Measurements from ENCODE around the gene HOTAIR.

Gene HOTAIR

GRCh38 chr12:54010972-54011664, 36.4 kb upstream of the HOTAIR start:
- no peak for DNase-seq

DNA sequence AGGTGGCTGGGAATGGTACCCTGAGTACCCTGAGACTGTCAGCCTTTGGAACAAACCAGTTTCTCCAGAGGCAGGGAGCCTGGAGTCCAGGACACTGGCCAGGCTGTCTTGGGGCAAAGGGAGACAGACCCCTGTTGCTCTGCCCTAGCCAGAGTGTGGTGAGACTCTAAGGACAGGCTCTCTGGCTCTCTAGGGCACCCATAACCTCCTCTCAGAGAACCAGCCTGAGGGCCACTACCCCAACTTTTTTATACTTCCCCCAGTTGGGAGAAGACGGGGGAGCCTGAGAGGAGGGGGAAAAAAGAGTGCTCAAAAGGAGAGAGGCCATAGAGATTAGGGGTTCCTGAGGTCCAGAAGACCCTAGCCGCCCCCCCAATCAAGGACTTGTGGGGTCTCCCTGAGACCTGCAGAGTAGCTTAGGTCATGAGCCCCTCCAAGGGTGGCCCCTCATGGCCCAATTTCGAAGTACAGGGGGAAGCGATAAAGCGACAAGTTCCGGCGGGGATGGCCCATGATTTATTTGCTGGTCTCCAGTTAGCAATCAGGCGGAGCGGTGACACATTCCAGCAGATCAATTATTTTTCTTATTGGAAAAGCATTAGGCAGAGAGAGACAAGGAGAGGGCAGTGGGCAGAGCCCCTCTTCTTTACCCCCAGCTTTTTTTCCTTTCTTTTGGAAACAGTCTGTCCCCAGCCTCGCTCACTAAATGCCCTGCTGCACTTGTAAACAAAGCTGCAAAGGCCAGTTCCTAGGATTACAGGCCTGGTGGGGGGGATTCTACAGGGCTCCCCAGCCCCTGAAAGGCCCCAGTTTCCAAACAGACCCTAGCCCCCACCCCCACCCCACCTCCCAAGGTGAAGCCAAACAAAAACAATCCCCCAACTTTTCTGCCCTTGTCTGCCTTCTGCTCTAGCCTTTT, 35.6 kb upstream of the HOTAIR start:
- no peak for DNase-seq

DNA sequence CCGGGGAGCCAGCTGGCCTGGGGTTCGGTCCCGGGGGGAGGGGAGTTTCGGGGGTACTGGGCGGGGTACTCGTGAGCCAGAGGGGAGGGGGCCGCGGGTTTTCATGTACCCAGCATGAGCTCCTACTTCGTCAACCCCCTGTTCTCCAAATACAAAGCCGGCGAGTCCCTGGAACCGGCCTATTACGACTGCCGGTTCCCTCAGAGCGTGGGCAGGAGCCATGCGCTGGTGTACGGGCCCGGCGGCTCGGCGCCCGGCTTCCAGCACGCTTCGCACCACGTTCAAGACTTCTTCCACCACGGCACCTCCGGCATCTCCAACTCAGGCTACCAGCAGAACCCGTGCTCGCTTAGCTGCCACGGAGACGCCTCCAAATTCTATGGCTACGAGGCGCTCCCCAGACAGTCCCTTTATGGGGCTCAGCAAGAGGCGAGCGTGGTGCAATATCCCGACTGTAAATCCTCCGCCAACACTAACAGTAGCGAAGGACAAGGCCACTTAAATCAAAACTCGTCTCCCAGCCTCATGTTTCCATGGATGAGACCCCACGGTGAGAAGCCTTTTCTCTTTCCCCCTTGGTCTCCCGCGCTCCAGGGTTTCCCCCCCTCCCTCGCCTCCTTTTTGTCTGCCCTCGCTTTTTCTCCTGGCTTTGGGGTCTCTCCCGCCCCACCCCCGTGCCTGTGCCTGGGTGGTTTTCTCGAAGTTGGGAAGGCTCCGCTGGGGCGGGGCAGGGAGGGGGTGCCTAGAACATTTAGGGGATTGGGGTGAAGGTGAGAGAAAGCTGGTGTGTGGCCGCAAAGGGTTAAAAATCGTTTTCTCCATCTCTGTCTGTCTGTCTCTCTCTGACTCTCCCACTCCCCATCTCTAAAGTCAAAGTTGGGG, 34.7 kb upstream of the HOTAIR start:
- DNase-seq, result no peak

DNA sequence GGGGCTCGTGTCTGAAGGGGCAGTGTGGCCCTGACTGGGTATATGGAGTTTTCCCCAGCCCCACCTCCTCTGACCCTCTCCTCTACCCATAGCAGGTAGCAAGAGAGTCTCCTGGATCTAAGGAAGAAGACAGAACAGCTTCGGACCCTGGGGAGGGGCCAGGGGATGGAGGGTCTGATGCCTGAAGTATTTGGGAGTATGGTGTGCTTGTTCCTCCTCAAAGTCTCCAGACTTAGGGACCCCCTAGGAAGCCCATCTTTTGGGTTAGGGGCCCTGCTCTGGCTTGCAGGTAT, 33.5 kb upstream of the HOTAIR start:
- DNase-seq, result no peak

DNA sequence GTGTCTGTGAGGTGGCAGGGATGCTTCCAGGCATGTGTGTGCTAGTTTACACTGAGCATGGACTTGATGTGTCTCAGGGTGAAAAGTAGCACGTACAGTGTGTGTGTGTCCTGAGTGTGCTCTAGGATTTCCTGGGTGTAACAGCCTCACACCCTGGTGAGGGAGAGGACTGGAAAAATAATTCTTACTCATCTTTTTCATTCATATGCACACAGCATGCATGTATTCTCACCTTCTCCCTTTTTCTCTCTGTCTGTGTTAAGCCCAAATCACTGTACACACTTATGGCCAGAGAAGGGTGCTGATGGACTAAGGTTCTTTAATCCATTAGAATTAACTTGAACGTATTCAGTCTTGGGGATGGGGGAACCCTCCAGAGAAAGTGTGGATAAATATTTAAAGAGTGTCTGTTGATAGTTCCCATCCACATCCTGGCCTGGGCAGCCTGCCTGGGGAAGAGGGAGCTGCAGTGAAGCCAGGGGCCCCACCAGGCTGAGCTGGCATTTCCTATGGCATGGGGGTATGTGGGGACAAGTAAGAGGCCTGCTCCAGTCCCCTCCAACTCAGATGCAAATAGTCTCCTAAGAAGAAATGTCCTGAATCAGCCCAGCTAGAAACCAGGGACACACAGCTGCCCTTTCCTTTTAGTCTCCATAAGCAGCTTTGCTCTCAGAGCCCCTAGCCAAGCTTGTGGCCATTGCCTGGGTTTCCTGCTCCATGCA, 32.9 kb upstream of the HOTAIR start:
- no peak for DNase-seq

DNA sequence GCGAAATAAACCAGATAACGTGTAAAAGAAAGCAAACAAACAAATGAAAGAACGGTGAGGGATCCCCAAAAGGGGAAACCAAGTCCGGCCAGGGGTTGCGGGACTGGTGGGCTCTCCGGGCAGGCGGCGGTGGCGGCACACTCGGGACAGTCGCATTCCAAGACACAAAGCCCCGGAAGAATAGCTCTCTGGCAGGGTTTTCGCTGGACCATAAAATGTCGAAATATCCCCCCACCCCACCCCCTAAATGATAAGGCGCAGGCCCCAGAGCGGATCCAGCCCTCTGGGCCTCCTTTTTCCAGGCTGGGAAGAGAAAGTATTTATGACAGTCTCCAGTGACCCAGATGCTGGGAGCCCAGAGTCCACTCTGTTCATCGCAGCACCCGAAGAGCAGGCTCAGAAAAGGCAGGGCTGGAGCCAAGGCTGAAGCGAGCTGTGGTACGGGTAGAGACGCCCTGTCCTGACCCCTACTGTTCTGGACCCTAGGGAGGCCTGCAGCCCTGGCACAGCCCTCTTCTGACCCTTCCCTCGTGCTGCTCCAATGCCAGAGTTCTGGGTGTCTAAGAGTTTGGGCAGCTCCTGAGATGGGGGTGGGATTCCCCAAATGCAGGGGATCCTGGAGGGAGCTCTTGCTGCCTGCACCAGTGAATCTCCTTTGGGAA, 31.9 kb upstream of the HOTAIR start:
- DNase-seq, result no peak

- DNase-seq, result peak; percentile 83
Observed at GRCh38 chr12:54005853-54006558, 31.3 kb upstream of the HOTAIR start.

GRCh38 chr12:54005531-54005852, 30.7 kb upstream of the HOTAIR start:
- DNase-seq, result no peak

- DNase-seq, result no peak
Observed at GRCh38 chr12:54004841-54005530, 30.2 kb upstream of the HOTAIR start.

DNA sequence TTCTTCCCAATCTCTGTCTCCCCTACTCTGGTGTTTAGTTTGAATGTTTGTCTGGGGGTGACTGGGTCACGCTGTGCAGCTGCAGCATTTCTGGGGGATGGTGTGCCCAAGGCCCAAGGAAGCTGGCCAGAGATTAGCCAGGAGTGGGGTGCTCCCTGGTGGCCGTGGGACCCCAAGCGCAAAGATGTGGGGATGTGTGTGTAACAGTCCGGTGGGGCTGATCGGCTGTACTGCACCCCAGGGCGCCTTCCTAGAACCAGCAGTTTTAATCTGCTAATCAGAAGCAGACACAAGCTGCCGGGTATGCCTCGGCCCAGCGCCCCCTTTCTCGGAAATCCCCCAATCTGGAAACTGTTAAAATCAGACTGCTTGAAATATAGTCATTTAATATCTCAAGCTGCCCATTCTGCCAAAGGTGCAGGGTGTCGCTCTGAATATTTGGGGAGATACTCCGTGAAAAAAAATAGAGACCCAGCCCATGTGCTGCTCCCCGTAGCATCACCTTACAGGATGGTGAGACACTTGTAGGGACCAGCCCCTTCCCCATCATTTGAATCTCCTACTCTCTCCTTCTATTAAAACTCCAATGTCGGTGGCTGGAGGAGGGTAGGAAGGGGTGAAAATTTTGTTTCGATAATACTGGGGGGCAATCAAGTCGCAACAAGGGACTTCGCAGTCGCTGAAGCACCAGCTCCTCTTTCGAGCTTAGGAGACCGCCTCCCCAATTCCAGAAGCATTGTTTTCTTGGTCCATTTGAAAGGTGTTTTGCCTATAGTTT, 29.5 kb upstream of the HOTAIR start:
- no peak for DNase-seq

GRCh38 chr12:54003625-54004024, 28.9 kb upstream of the HOTAIR start:
- no peak for DNase-seq

DNA sequence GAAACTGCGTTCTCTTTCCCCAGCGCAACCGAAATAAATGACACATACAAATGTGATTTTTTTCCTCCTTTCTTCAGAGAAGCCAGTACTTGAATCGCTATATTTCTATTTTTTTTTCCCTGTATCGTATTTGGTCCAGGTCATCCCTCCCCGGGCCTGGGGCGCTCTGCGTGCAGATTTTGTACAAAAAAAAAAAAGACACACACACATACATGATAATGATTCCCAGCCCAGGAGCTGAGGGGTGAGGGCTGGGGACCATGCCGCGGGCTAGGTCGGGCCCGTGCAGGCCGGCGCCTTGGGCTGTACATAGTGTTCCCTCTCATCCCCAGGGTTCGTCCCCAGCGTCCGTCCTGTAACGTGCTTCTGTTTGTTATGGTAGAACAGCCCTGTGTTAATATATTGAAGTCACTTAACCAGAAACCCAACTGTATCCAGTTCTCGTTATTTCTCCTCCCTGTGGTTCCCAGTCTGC, 28.2 kb upstream of the HOTAIR start:
- no peak for DNase-seq

DNA sequence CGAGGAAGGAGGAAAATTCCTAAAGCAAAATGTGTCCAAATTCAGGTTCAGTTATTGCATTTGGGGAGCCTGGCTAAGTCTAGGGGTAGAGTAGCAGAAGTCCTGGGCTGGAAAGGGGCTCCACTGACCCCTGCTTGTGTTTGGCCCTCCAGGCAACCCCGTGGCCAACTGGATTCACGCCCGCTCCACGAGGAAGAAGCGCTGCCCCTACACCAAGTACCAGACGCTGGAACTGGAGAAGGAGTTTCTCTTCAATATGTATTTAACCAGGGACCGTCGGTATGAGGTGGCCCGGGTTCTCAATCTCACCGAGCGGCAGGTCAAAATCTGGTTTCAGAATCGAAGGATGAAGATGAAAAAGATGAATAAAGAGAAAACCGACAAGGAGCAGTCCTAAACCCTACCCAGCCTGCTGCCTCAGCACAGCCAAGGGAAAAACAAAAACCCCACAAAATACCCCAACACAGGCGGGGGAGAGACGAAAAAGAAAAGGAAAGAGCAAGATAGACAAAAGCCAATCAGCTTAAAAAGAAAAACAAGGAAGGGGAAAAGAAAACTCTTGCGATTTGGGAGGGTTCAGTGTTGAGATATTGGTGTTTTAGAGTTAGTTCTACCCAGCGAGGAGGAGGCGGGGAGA, 27.6 kb upstream of the HOTAIR start:
- no peak for DNase-seq

GRCh38 chr12:54001283-54002187, 26.8 kb upstream of the HOTAIR start:
- DNase-seq, result no peak

- DNase-seq, result no peak
Observed at GRCh38 chr12:54000116-54001114, 25.7 kb upstream of the HOTAIR start, which contains the start of gene HOXC9. Gene HOXC9 (plus strand): TSS chr12:54000161. CDS start chr12:54000189, 28 bp downstream.

DNA sequence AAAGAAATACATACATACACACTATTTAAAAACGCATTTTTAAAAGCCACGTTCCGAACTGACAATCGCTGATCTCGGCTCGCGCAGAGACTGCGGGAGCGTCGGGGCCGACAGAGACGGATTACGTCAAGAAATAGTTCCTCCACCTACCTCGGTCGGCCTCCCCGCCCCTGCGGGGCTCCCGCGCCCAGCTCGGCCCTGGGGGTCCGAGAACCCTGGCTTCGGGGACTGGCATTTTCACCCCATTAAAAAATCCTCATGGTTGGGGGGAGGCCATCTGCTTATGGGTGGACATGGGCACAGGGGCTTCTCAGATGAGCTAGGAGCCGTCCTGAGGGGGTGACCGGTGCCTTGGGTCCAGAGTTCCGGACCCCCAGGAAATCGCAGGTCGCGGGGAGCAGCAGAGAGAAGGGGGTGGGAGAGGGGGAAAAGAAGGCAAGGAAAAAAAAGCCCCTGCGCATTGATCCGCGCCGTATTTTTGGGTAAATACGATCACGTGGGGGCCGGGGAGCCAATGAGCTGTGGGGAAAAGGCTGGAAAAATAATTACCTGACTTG, 24.9 kb upstream of the HOTAIR start:
- DNase-seq, result no peak

- no peak for DNase-seq
Observed at GRCh38 chr12:53998900-53999236, 24.1 kb upstream of the HOTAIR start.
